Muscle of arm (tissue), 12 donors: ENCODE results near the gene RCAN3. TPM values are rescaled to one million over a fixed set of nuclear protein-coding genes. Genes with fewer than 3 reads are reported as not detected.
A peak's percentile ranks its signal among the peaks of the same experiment; 100 is the strongest.
"Not testable (repeated sequence)": the region's sequence is repeated elsewhere in the genome, so short reads cannot be mapped to it uniquely, and the experiment has no call there.

ENCODE experiments used
- DNase-seq: peaks from one replicate; pipeline ENCODE4 v3.0.0-alpha.2; 2013
- polyA plus RNA-seq, 12 donors: library from polyadenylated mRNA; unstranded; fragments of 120-200 nt; gene quantifications; one replicate each; pipeline ENCODE4 v1.2.1, GENCODE V29; 2013; ENCODE audit not compliant: insufficient read length in 12 of 12

RCAN3 gene
- polyA plus RNA-seq, 12 donors = 1.3 to 30.3 (median 2.0) TPM; not detected in 1

DNA sequence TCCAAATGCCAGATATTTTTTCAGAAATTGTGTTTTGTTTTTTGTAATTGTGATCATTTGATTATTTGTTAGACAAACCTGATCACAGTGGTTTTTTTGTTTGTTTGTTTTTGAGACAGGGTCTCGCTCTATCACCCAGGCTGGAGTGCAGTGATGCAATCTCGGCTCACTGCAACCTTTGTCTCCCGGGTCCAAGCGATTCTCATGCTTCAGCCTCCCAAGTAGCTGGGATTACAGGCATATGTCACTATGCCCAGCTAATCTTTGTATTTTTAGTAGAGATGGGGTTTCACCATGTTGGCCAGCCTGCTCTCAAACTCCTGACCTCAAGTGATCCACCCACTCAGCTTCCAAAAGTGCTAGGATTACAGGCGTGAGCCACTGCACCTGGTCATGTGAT, 46.6 kb downstream of the RCAN3 start:
- DNase-seq = not testable (repeated sequence)

DNA sequence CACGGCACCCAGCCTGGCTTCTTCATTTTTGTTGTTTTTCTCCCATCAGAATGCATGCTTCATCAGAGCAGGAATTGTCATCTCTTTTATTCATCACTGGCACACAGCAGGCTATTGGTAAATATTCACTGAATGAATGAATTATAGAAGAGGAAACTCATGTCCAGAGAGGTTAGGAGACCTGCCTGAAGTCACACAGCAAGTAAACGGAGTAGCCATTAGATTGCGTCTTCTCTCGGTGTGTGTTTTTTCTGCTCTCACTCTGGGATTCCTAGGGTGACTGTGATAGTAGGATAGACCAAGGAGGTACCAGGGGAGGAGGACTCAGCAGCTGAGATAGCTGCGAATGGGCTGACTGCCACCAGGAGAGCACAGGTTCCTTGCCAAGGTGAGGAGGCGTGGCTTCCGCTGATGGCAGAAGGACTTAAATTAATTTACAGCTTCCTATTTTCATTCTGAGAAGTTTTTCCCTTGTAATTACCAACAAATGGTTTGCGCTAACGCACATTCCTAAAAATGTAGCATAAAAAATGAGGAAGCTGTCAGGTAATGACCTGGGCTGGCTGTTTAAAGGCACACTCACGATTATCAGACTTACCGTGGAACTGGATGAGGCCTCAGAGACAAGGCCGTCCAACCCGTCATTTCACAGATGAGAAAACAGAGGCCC, 48.8 kb downstream of the RCAN3 start:
- DNase-seq = no peak

DNA sequence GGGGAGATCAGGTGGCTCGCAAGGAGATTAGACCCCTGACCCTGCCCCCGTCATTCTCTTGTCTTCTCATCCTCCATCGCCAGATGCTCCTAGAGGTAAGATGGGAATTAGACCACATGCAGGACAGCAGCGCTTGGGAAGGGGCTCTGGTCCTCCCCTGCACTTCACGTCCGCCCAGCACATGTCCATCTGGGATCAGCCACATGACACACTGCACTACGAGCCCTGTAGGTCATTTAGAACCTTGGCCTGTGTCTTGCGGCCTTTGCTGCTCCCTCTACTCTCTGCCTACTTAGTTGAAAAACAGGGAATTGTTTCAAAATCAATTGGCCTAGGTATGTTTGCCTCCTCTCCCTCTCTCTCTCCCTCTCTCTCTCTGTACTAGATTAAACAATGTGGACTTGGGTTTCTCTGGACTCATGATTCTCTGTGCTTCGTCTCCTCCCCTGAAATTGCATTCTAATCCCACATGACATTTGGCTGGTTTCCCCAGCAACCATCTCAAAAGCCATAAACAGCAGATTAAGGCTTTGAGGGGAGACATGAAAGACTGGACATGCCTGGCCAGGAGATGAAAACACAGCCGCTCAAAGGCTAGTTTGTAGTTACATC, 49.4 kb downstream of the RCAN3 start:
- DNase-seq = peak; percentile 24

DNA sequence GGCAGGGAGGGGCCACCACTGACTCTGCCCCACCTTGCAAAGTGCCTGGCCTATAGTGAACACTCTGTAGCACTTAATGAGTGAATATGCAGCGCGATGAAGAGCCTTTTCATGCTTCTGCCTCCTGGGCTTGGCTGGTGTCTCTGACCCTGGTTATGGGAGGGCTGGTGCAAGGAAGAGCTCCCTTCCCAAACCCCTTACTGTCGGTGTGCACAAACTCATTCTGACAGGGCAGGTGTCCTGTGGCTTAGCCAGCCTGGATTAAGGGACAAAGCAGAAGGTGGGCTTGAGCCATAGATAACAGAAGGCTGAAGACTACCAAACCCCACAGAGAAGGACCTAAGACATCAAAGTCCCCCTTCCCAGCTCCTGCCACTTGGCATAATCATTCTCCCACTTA, 51.3 kb downstream of the RCAN3 start:
- no peak for DNase-seq

DNA sequence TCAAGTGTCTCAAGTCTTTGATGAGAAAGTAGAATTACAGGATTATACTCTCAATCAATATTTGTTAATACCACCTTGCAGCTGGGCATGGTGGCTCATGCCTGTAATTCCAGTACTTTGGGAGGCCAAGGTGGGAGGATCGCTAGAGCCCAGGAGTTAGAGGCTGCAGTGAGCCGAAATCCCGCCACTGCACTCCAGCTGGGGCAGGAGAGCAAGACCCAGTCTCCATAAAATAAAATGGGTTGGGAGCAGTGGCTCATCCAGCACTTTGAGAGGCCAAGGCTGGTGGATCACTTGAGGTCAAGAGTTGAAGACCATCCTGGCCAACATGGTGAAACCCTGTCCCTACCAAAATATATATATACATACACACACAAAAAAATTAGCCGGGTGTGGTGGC, 52.1 kb downstream of the RCAN3 start:
- DNase-seq = no peak

DNA sequence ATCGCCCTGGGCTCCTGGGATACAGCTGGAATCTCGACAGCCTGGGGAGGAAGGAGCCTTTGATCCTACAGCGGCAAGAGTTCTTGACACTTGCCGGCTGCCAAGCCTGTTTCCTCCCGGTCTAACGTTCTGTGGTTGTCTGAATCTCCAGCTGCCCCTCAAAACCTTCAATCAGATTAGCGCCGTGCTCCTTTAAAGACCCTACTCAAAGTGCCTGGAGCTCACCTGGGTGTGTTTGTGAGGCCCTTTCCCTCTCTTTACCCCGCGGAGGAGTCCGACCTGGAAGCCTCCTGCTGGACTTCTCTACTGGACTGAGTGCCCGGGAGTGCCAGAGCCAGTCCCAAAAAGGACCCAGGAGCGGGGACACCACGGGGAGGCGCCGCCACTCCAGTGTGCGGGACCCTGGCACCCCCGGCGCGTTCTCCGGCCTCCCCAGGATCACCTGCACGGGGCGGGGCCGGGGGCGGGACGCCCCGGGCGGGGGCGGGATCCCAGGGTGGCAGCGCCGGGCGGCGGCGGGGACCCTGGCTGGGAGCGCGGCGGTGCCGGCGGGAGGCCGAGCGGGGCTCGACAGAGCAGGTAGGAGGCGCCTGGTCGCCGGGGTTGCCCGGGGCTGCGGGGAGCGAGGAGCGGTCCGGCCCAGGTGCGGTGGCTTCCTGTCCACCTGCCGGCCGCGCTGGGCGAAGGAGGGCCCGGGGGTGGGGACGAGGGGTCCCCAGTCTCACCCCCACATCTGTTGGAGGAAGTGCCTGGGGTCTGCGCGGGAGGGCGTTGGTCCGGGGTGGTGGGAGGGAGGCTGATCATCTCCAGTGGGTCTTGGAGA, 53.2 kb downstream of the RCAN3 start, which contains the start of gene NCMAP:
Gene NCMAP (plus strand): TSS at position 497 of the 823 bp plus-strand sequence. CDS start 39,344 bp downstream, outside the sequence.
- DNase-seq = no peak

DNA sequence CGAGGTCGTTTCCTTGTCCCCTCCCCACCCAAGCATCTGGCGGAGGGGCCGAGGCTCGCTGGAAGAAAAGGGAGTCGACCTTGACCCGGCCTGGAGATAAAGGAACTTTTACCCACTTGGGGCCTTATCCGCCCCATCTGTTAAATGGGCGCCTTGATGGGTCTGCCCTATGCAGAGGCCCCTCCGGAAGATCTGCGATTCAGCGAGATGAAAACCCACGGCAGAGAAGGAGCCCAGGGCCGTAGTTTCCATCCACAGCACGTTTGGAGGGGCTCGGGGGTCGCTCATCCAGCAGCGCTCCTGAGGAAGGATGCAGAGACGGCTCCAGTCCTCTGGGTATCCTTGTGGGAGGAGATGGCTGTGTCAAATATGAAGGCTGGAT, 53.8 kb downstream of the RCAN3 start:
- no peak for DNase-seq

DNA sequence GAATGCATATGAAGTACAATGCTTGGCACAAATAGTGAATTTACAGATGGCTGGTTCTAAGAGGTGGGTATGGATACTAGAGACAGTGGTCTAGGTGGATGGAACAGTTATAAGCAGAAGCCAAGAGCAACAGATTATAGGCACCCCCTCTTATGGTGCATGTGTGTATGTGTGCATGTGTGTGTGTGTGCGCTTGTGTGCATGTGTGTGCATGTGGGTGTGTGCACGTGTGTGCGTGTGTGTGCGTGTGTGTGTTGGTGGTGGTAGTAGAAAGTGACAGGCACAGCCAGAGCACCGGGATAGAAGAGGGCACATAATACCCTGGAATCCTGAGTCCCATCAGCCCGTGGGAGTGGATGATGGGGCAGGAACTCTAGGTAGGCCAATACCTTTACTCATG, 54.6 kb downstream of the RCAN3 start:
- no peak for DNase-seq

DNA sequence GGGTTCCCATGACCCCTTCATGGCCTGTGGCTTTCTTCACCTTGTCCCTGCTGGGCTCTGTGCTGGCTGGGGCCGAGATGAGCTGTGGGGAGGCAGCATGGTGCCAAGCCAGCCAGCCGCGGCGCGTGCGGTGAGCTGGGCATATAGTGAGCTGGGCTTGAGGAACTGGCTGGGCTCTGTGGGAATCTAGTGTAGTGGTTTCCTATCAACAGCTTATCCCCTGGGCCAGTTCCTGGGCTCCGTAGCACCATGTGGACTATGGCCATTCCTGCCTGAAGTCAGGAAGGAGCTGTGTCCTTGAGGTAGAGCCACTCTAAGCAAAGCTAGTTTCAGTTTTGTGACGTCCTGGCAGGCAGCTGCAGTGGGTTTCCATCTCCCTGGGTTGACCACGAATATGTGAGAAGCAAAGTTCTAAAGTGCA, 55.1 kb downstream of the RCAN3 start:
- no peak for DNase-seq

DNA sequence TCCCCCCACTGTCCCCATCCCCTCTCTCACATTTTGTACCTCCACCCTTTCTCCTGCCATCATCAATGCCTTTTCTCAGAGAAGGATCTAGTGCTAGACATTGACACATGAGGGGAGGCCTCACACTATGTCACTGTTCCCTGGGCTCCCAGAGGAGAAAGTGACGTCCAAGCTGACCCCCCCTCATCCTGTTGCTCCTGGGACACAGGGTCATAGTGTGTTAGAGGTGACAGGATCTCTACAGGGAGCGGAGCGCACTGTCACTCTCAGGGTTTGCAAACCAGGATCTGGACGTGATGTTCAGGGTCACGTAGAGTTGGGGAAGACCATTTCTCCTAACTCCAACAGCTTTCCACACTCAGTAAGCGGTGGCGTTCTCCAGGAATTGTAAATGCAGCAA, 55.8 kb downstream of the RCAN3 start:
- no peak for DNase-seq

DNA sequence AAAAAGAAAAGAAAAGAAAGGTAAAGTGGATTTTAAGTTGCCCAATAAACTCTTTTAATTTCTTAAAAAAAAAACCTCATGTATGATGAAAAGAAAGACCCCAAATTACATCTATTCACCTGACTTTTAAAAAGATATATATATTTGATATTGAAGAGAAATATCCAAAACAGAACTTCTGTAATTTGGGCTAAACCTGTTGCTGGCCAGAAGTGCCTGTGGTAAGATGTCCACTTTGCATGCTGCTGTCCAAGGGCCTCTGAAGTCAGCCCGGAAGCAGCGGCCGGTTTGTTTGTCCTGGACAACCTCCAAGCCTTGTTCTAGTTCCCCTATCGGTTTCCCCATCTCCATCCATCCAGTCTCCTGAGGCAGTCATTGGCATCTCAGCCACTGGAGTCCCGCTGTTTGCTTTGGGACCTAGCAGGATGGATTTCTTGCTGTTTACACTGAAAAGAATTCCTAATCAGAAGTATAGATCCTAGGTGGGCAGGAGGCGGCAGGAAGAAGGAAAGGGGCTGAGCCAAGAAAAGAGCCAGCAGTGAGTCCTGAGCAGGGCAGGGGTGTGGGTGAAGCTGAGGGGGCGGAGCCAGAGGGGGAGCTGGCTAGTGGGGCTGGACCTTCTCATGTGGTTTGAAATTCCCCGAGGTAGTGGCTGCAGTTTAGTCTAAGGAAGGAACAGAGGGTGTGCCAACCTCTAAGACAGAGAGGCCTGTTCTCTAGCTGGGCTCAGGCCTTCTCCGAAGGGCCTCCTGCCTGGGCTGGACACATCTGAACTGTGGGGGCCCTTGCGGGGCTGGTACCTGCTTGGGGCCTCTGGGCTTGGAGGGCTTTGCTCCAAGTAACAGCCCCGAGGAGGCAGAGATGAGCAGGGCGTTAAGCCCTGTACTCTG, 56.5 kb downstream of the RCAN3 start:
- peak; percentile 13 for DNase-seq

DNA sequence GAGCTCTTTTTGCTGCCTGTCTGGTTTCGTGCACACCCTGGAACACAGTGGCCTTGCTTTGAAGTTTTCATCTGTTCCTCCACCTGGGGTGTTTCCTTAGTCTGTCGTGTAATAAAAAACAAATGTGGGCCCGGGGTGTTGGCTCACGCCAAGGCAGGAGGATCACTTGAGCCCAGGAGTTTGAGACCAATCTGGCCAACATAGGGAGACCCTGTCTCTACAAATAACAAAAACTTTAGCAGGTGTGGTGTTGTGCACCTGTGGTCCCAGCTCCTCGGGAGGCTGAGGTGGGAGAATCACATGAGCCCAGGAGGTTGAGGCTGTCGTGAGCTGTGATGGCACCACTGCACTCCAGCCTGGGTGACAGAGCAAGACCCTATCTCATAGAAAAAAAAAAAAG, 57.7 kb downstream of the RCAN3 start:
- DNase-seq = no peak

DNA sequence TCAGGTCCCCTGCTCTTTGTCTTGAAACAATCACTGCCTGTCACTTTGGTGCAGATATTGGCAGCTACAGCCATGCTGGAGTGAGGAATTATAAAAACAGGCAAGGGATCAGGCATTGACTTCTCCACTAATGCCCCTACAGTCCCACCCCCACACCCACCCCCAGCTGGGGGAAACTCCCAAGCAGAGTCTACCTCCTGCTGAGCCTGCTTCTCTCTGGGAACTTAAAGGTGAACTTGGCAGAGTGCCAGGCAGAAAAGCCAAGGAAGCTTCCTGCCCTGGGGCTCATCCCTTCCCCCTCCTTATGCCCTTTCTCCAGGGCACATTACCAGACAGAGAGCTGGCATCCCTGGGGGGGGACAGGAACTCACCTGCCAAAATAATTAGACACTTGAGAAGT, 60.0 kb downstream of the RCAN3 start:
- no peak for DNase-seq

DNA sequence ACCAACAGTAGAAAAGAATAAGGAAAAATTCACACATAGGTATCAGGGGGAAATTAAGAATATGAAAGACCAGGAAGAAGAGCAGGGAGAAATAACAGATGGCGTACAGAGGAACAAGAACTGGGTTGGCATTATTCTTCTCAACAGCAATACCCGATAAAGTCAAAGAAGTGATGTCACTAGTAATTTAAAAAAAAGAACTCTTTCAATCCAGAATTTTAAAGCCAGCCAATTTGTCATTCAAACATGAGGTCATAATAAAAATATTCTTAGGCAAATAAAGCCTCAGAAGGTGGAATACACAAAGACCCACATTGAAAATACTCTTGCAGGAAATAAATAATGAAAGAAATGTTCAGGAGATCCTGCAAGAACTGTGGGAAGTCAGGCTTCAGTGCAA, 62.1 kb downstream of the RCAN3 start:
- DNase-seq = no peak

DNA sequence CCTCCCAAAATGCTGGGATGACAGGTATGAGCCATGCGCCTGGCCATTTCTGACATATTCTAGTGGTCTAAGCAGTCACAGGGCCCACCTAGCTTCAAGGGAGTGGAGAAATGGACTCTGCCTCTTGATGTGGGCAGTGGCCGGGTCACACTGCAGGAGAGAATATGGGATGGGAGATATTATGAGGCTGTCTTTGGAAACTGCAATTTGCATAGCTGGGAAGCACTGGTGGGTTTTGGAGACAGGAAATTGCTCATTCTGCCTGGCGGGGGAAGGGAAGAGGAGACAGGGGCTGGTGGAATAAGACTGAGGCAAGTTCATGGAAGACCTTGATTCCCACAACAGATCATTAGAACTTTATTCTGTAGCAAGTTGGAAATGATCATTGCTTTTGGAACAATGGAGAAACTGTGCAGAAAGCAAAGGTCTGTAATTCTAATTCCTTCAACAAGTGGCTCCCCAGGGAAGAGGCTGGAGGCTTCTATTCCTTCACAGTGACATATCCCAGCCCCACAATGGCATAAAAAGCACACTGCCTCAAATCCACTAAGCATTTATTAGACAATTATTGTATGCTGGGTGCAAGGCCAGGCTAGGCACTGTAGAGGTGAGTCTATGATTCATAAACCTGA, 63.7 kb downstream of the RCAN3 start:
- DNase-seq = no peak

DNA sequence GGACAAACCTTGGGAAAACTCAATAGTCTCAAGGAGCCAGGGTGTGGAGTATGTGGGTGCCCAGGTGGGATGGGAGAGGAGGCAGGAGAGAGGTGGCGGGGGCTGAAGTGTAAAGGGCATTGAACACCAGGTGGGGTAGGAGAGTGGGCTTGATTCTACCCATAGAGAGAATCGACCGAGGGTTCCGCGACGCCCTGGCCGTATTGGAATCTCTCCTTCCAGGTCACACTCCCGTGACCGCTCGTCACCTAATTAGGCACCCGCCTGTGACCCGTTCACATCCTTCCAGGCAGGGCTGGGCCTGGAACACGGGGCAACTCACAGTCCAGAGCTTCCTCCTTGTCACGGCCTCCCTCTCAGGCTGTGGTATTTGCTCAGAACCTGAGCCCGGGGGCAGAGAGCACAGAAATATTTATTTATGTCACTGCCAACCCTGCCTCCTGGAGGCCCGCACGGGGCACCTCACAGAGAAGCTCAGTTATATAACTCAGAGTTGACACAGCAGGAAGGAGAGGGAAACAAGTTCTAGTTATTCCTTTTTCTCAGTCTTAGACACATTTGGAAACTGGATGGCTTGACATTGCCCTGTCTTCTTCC, 65.3 kb downstream of the RCAN3 start:
- no peak for DNase-seq

DNA sequence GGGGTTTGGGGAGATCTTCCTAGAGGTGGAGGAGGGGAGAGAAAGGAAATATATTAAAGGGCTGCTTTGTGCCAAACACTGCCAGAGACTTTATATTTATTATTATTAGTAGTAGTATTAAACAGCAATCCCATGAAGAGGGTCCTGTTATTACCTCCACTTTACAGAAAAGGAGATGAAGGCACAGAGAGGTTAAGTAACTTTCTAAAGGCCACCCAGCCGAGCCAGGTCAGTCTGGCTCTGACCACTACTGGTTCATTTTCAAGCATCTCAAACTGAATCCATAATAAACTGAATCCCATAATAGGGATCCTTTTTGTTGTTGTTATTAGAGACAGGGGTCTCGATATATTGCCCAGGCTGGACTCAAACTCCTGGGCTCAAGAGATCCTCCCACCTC, 65.8 kb downstream of the RCAN3 start:
- DNase-seq = no peak

DNA sequence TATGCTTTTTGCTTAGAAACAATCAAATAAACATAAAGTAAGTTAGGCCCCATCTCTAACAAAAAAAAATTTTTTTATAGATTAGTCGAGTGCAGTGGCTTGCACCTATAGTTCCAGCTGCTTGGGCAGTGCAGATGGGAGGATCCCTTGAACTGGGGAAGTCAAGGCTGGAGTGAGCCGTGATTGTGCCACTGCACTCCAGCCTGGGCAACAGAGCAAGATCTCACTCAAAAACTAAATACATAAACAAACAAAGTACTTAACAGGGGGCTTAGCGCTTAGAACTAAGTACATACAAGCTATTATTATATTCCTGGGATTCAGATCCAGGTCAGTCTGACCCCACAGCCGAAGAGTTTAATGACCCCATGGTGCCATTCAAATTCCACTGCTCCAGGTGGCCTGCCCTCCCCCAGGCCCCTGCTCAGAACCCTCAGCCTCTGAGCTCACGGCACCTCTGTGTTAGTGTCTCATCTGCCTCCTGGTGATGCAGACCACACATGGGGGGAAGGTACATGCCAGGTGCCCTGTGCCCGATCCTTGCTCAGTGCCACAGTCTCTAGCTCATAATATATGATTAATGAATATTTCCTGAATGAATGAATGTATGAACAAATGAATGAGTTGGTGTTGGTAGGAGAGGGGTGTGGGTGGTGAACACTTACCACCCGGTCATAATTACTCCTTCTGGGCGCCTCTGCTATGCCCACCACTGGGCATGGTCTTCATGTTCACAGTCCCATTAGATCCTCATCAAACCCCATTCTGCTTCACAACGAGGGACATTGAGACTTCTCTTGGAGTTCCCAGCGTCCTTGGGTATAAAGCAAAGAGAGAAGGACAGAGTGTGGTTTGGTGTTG, 67.9 kb downstream of the RCAN3 start:
- DNase-seq = no peak

DNA sequence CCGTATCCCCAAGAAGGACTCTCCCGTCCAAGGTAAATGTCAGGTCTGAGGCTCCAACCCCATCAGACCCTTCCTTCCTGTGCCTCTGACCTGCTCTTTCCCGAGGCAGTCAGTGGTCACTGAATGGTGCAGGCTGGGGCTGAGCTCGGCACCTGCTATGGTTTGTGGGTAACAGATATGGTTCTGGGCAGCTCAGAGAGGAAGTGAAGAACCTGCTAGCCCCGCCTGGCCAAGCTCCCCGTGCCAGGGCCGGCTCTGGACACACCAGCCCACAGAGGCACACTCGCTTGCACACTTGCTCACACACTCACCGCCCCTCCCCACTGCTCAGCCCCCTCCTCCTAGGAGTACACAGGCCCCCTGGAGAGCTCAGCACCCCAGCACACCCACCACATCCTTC, 69.7 kb downstream of the RCAN3 start:
- no peak for DNase-seq
